GM12864 (cell line): Measurements from ENCODE around the gene MAU2.

Experiments used
- DNase-seq: peaks from one replicate; pipeline ENCODE4 v3.0.0-alpha.2; 2011; ENCODE audit warnings: low read depth
- H3K4me3 ChIP-seq: 2 replicates; pipeline ENCODE4 v1.5.1; 2011; ENCODE audit warnings: mild to moderate bottlenecking, low read depth, low read length, control low read depth
- CTCF ChIP-seq: IDR thresholded peaks from 2 replicates; pipeline ENCODE4 v1.5.1; 2011; ENCODE audit warnings: low read depth, mild to moderate bottlenecking, moderate library complexity, low read length, control low read depth, inconsistent platforms; ENCODE audit errors: missing control alignments

MAU2 gene

GRCh38 chr19:19381007-19381926, 60.6 kb downstream of the MAU2 start:
- TF ChIP-seq CTCF, result no peak
- H3K4me3 ChIP-seq, result no peak overlapping the region
- DNase-seq, result no peak

GRCh38 chr19:19382118-19382517, 61.5 kb downstream of the MAU2 start:
- no peak for DNase-seq
- H3K4me3 ChIP-seq, result no peak overlapping the region
- TF ChIP-seq CTCF, result no peak

GRCh38 chr19:19384486-19384885, 63.9 kb downstream of the MAU2 start:
- DNase-seq, result no peak
- TF ChIP-seq CTCF, result no peak
- H3K4me3 ChIP-seq, result peak overlapping the region; percentile 54

- peak; percentile 3 for TF ChIP-seq CTCF
- peak; percentile 99 for DNase-seq
- H3K4me3 ChIP-seq, result peak overlapping the region; percentile 75
These were observed 64.7 kb downstream of the MAU2 start for GRCh38 chr19:19385131-19385895.

DNA sequence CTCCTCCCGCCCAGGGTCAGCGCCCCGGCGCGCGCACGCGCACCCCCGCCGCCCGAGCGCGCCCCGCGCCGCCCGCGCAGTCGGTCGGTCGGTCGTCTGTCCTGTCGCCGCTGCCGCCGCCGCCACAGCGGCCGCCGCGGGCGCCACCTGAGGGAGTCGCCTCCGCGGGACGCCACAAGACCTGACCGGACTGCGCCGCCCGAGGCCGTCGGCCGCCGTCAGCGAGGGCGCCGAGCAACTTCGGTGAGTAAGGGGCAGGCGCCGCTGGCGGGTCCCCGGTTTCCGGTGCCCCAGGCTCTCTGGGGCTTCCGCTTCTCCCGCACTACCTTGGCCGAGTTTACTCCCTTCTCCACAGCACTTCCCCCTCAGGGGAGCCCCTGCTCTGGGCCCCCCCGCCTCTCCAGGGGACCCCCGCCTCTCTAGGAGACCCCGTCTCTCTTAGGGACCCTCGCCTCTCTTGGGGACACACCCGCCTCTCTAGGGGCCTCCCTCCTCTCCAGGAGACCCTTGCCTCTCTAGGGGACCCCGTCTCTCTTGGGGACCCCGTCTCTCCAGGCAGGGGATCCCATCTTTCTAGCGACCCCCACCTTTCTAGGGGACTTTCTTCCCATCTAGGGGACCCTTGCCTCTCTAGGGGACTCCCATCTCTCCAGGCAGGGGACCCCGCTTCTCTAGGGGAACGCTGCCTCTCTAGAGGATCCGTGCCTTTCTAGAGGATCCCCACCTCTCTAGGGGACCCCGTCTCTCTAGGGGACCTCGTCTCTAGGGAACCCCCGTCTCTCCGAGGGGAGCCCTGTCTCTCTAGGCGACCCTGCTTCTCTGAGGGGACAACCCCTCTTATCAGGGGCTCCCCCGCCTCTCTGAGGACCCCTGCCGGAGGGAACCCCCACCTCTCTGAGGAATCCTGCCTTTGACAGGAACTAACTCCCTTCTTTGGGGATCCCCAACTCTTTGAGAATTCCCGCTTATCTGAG, 65.6 kb downstream of the MAU2 start:
- peak; percentile 30 for TF ChIP-seq CTCF
- peak overlapping the region; percentile 75 for H3K4me3 ChIP-seq
- no peak for DNase-seq

- TF ChIP-seq CTCF, result no peak
- H3K4me3 ChIP-seq, result peak overlapping the region; percentile 75
- DNase-seq, result no peak
These were observed 66.5 kb downstream of the MAU2 start for GRCh38 chr19:19387108-19387507.
